ENCODE data around the gene LRRD1. TPM values are rescaled to one million over a fixed set of nuclear protein-coding genes. Genes with fewer than 3 reads are reported as not detected.
A peak's percentile ranks its signal among the peaks of the same experiment; 100 is the strongest.

The LRRD1 gene
- total and polyA plus RNA-seq, 9 of the 15 experiments (the other 6 are each of a cell fraction or from before 2014, with no cell fraction given), result 0.07 to 0.15 TPM; not detected in 7

DNA sequence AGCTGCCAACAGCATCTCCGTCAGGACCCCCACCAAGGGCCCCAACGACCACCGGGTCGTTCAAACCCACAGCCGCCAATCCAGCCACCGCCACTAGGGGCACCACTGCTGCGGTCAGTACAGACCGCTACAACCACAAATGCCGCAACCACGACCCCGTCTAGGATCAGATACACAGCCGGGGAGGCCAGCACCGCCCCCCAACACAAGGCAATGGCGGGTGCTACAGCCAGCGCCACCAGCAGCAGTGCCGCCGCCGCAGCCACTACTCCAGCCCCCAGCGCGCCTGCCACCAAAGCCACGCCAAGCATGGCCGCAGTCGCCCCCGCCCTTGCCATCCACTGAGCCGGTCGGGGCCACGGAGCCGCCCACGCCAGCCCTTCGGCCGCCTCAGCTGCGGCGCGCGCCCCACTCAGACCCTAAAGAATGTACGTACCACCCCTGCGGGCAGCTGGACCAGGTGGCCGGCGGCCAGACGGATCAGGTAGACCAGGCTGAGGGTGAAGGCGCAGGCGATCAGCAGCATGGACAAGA, 45.1 kb downstream of the LRRD1 start (continued):
- TF ChIP-seq, protein P1, sequence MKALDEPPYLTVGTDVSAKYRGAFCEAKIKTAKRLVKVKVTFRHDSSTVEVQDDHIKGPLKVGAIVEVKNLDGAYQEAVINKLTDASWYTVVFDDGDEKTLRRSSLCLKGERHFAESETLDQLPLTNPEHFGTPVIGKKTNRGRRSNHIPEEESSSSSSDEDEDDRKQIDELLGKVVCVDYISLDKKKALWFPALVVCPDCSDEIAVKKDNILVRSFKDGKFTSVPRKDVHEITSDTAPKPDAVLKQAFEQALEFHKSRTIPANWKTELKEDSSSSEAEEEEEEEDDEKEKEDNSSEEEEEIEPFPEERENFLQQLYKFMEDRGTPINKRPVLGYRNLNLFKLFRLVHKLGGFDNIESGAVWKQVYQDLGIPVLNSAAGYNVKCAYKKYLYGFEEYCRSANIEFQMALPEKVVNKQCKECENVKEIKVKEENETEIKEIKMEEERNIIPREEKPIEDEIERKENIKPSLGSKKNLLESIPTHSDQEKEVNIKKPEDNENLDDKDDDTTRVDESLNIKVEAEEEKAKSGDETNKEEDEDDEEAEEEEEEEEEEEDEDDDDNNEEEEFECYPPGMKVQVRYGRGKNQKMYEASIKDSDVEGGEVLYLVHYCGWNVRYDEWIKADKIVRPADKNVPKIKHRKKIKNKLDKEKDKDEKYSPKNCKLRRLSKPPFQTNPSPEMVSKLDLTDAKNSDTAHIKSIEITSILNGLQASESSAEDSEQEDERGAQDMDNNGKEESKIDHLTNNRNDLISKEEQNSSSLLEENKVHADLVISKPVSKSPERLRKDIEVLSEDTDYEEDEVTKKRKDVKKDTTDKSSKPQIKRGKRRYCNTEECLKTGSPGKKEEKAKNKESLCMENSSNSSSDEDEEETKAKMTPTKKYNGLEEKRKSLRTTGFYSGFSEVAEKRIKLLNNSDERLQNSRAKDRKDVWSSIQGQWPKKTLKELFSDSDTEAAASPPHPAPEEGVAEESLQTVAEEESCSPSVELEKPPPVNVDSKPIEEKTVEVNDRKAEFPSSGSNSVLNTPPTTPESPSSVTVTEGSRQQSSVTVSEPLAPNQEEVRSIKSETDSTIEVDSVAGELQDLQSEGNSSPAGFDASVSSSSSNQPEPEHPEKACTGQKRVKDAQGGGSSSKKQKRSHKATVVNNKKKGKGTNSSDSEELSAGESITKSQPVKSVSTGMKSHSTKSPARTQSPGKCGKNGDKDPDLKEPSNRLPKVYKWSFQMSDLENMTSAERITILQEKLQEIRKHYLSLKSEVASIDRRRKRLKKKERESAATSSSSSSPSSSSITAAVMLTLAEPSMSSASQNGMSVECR (CRISPR knock-in tag; IDR thresholded peaks at IDR 0.05), result 0 out of 2 replicates have a peak, but pooled peaks have one; percentile 49
- peak; percentile 58 to 60; a peak in 2 of 4 replicates for TF ChIP-seq TEAD1 (CRISPR knock-in tag; IDR thresholded peaks at IDR 0.05)
- no peak for TF ChIP-seq CHCHD3 (CRISPR knock-in tag; IDR thresholded peaks at IDR 0.05)
- peak; percentile 48; the same call in 1 of the 2 replicates for TF ChIP-seq ZNF311 (CRISPR knock-in tag; IDR thresholded peaks at IDR 0.05)
- 0 out of 2 replicates have a peak, but pooled peaks have one; percentile 39 for TF ChIP-seq SOX6 (IDR thresholded peaks at IDR 0.05)
- TF ChIP-seq SMARCE1 (IDR thresholded peaks at IDR 0.05), result peak; percentile 68; the same call in 1 of the 2 replicates
- no peak for TF ChIP-seq ZNF133 (CRISPR knock-in tag; IDR thresholded peaks at IDR 0.05)
- TF ChIP-seq, protein P2, sequence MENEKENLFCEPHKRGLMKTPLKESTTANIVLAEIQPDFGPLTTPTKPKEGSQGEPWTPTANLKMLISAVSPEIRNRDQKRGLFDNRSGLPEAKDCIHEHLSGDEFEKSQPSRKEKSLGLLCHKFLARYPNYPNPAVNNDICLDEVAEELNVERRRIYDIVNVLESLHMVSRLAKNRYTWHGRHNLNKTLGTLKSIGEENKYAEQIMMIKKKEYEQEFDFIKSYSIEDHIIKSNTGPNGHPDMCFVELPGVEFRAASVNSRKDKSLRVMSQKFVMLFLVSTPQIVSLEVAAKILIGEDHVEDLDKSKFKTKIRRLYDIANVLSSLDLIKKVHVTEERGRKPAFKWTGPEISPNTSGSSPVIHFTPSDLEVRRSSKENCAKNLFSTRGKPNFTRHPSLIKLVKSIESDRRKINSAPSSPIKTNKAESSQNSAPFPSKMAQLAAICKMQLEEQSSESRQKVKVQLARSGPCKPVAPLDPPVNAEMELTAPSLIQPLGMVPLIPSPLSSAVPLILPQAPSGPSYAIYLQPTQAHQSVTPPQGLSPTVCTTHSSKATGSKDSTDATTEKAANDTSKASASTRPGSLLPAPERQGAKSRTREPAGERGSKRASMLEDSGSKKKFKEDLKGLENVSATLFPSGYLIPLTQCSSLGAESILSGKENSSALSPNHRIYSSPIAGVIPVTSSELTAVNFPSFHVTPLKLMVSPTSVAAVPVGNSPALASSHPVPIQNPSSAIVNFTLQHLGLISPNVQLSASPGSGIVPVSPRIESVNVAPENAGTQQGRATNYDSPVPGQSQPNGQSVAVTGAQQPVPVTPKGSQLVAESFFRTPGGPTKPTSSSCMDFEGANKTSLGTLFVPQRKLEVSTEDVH (IDR thresholded peaks at IDR 0.05; ENCODE audit: low read depth, partially characterized antibody), result peak; percentile 43
- no peak for TF ChIP-seq ZNF445 (CRISPR knock-in tag; IDR thresholded peaks at IDR 0.05; ENCODE audit: low read depth)
- TF ChIP-seq PTBP1 (IDR thresholded peaks at IDR 0.05; ENCODE audit: low read depth, low read length), result no peak
- TF ChIP-seq RB1 (IDR thresholded peaks at IDR 0.05; ENCODE audit: low read depth), result peak; percentile 49
- TF ChIP-seq NCOA4 (IDR thresholded peaks at IDR 0.05; ENCODE audit: partially characterized antibody), result peak; percentile 16
- TF ChIP-seq CBX3 (IDR thresholded peaks at IDR 0.05; ENCODE audit: borderline replicate concordance in 1 of 2, low read length in 2 of 2), result peak in 1 of 2 experiments; percentile 47; a peak in 1 of 3 replicates
- TF ChIP-seq SAFB (IDR thresholded peaks at IDR 0.05; ENCODE audit: borderline replicate concordance, low read depth, low read length), result peak; percentile 66; the same call in 1 of the 2 replicates
- TF ChIP-seq ZNF165 (CRISPR knock-in tag; IDR thresholded peaks at IDR 0.05; ENCODE audit: borderline replicate concordance), result 0 out of 2 replicates have a peak, but pooled peaks have one; percentile 43

Measured in K562 (cell line).